Endothelial cell (in vitro differentiated cells): ENCODE measurements around the gene HSBP1L1. TPM values are rescaled to one million over a fixed set of nuclear protein-coding genes. Genes with fewer than 3 reads are reported as not detected.

ENCODE experiments used
- DNase-seq: peaks from one replicate; pipeline ENCODE4 v3.0.0; 2021; ENCODE audit warnings: low spot score
- H3K27ac Mint-ChIP-seq: one replicate; pipeline ENCODE4 v1.8.0; 2021; ENCODE audit warnings: mixed read lengths, inconsistent platforms; ENCODE audit not compliant: unreplicated experiment
- H3K27me3 Mint-ChIP-seq: one replicate; pipeline ENCODE4 v1.8.0; 2021; ENCODE audit warnings: mild to moderate bottlenecking, moderate library complexity, mixed read lengths, inconsistent platforms; ENCODE audit not compliant: unreplicated experiment
- H3K36me3 Mint-ChIP-seq: one replicate; pipeline ENCODE4 v1.8.0; 2021; ENCODE audit warnings: mild to moderate bottlenecking, low read depth, mixed read lengths, inconsistent platforms; ENCODE audit not compliant: unreplicated experiment
- H3K4me1 Mint-ChIP-seq: one replicate; pipeline ENCODE4 v1.8.0; 2021; ENCODE audit warnings: mild to moderate bottlenecking, mixed read lengths, inconsistent platforms; ENCODE audit not compliant: unreplicated experiment
- H3K4me3 Mint-ChIP-seq: one replicate; pipeline ENCODE4 v1.8.0; 2021; ENCODE audit warnings: mild to moderate bottlenecking, mixed read lengths, inconsistent platforms; ENCODE audit not compliant: unreplicated experiment
- H3K9me3 Mint-ChIP-seq: one replicate; pipeline ENCODE4 v1.8.0; 2021; ENCODE audit warnings: mixed read lengths, inconsistent platforms; ENCODE audit not compliant: unreplicated experiment
- CTCF ChIP-seq: fragments of 200-600 bp; sonication (generic); IDR thresholded peaks from one replicate; pipeline ENCODE4 v1.5.0; 2021; ENCODE audit warnings: antibody characterized with exemption; ENCODE audit not compliant: unreplicated experiment
- total RNA-seq: library from RNA; stranded (reverse); fragmentation: NEBNext Ultra II Directional; extraction: Animal tissue kit (Norgen Biotek cat#: 25700); gene quantifications from one replicate; pipeline ENCODE4 v1.2.1, GENCODE V29; 2021; ENCODE audit not compliant: unreplicated experiment

Gene HSBP1L1
- total RNA-seq, 1 donor from 2014 or later: 0.87 TPM

GRCh38 chr18:79982736-79983135 is 18.3 kb downstream of the HSBP1L1 start:
- no peaks in the 10 kb centered on the region for H3K27me3 Mint-ChIP-seq
- no peak overlapping the region for H3K4me3 Mint-ChIP-seq
- H3K36me3 Mint-ChIP-seq: peaks cover 12% of the 10 kb centered on the region
- H3K27ac Mint-ChIP-seq: no peak overlapping the region
- H3K9me3 Mint-ChIP-seq: no peaks in the 10 kb centered on the region
- TF ChIP-seq CTCF: no peak
- DNase-seq: no peak
- peaks cover 15% of the 10 kb centered on the region for H3K4me1 Mint-ChIP-seq

- no peaks in the 10 kb centered on the region for H3K9me3 Mint-ChIP-seq
- H3K4me1 Mint-ChIP-seq: peaks cover 15% of the 10 kb centered on the region
- no peak overlapping the region for H3K4me3 Mint-ChIP-seq
- H3K36me3 Mint-ChIP-seq: peaks cover 8% of the 10 kb centered on the region
- H3K27ac Mint-ChIP-seq: no peak overlapping the region
- no peak for DNase-seq
- H3K27me3 Mint-ChIP-seq: no peaks in the 10 kb centered on the region
- no peak for TF ChIP-seq CTCF
Measured at GRCh38 chr18:79983253-79983652, 18.8 kb downstream of the HSBP1L1 start.

GRCh38 chr18:79983793-79984192 is 19.4 kb downstream of the HSBP1L1 start:
- no peak for TF ChIP-seq CTCF
- Mint-ChIP-seq H3K9me3 (no peaks in the 10 kb centered on the region), H3K27ac (no peak overlapping the region), H3K27me3 (no peaks in the 10 kb centered on the region), H3K36me3 (peaks cover 8% of the 10 kb centered on the region), H3K4me1 (peaks cover 16% of the 10 kb centered on the region), H3K4me3 (no peak overlapping the region)
- DNase-seq: no peak

- H3K27ac Mint-ChIP-seq: no peak overlapping the region
- TF ChIP-seq CTCF: no peak
- peaks cover 8% of the 10 kb centered on the region for H3K36me3 Mint-ChIP-seq
- no peaks in the 10 kb centered on the region for H3K27me3 Mint-ChIP-seq
- H3K9me3 Mint-ChIP-seq: no peaks in the 10 kb centered on the region
- DNase-seq: no peak
- H3K4me1 Mint-ChIP-seq: peaks cover 18% of the 10 kb centered on the region
- no peak overlapping the region for H3K4me3 Mint-ChIP-seq
Measured at GRCh38 chr18:79985172-79985571, 20.7 kb downstream of the HSBP1L1 start.

- Mint-ChIP-seq H3K4me3 (peak overlapping the region; percentile 94), H3K36me3 (peaks cover 8% of the 10 kb centered on the region), H3K9me3 (no peaks in the 10 kb centered on the region), H3K27me3 (no peaks in the 10 kb centered on the region), H3K4me1 (peaks cover 18% of the 10 kb centered on the region), H3K27ac (no peak overlapping the region)
- TF ChIP-seq CTCF: no peak
- no peak for DNase-seq
Measured at GRCh38 chr18:79986726-79987125, 22.3 kb downstream of the HSBP1L1 start.
